Stimulated activated effector memory CD8-positive, alpha-beta T cell treated with anti-CD3 and anti-CD28 coated beads, Interleukin-12 subunit alpha, Interleukin-12 subunit beta, amount 100 ng/mL, for 72 hours (primary cell): Measurements from ENCODE around the gene CLEC10A.
"Not testable (repeated sequence)": the region's sequence is repeated elsewhere in the genome, so short reads cannot be mapped to it uniquely, and the experiment has no call there.

ENCODE experiments used
- ATAC-seq: fragments of 150-1000 bp; cut with Tn5 transposase; 2 replicates; pipeline ENCODE4 v1.10.0; 2021
- DNase-seq, 2 donors: peaks; one replicate each; pipeline ENCODE4 v3.0.0; 2021 to 2022; ENCODE audit warnings: low spot score in 2 of 2
- H3K27ac Mint-ChIP-seq: one replicate; pipeline ENCODE4 v1.8.0; 2022; ENCODE audit warnings: mild to moderate bottlenecking, mixed read lengths
- H3K36me3 Mint-ChIP-seq: one replicate; pipeline ENCODE4 v1.8.0; 2022; ENCODE audit warnings: mild to moderate bottlenecking, mixed read lengths
- H3K4me1 Mint-ChIP-seq: one replicate; pipeline ENCODE4 v1.8.0; 2022; ENCODE audit warnings: mixed read lengths
- H3K4me3 Mint-ChIP-seq: one replicate; pipeline ENCODE4 v1.8.0; 2022; ENCODE audit warnings: mild to moderate bottlenecking, mixed read lengths
- H3K9me3 Mint-ChIP-seq: one replicate; pipeline ENCODE4 v1.8.0; 2022; ENCODE audit warnings: mixed read lengths

Gene CLEC10A, protein sequence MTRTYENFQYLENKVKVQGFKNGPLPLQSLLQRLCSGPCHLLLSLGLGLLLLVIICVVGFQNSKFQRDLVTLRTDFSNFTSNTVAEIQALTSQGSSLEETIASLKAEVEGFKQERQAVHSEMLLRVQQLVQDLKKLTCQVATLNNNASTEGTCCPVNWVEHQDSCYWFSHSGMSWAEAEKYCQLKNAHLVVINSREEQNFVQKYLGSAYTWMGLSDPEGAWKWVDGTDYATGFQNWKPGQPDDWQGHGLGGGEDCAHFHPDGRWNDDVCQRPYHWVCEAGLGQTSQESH

DNA sequence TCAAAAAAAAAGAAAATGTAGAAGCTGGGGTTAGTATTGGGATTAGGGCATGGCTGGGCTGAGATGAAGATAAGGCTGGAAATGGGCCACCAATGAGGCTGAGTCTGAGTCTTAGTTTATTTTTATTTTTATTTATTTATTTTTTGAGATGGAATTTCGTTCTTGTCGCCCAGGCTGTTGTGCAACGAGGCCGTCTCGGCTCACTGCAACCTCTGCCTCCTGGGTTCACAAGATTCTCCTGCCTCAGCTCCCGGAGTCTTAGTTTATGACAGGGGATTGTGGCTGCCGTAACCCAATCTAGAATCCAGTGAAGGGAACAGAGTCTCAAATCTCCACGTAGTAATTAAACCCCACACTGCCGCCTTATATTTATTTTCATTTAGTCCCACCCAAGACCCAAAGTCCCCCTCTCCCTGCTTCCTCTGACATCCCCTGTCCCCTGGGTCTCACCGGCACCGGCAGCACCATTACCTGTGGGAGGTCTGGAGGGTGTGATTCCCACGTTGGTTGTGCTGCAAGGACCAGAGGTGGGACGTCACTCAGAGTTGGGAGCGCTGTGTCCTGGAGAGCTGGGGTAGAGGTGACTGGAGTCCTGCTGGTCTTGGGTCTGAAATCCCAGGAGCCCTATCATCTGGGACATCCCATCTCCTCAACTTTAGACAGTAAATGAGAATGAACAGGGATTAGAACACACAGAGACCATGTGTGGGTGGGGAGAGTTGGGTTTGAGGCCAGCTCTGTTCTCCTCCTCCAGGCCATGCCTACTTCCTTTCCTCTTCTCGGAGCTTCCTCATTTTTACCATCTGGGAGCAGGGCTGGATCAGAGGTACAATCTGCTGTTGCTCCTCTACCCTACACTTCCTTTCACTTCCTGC is at the start of gene CLEC10A:
Gene CLEC10A, minus strand, starts transcription at position 671 of the 875 bp plus-strand sequence. CDS start 1,439 bp downstream, outside the sequence.
- DNase-seq (no peak), ATAC-seq (no peak)
- Mint-ChIP-seq H3K4me1 (peaks cover 31% of the 10 kb centered on the region), H3K9me3 (no peaks in the 10 kb centered on the region), H3K36me3 (no peaks in the 10 kb centered on the region), H3K27ac (no peak within 1 kb of the TSS), H3K4me3 (no peak within 1 kb of the TSS)

DNA sequence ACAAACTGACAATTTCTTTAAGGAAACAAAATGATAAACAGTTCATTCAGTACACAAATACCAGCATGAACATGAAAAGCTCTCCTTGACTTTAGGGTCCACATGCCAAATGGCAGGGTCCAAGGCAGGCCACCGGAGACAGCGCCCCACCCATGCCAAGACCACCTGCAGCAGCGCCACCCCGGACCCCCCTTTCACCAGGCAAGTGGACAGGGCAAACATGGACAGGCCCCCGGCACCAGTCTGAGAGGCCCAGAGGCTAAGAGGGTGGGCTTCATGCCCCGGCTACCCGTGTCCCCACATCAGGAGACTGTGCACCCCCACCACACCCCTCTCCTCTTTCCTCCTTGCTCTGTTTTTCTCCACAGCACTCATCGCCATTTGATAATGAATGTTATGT is 49.3 kb upstream of the CLEC10A start:
- ATAC-seq = no peak
- H3K36me3 Mint-ChIP-seq = no peaks in the 10 kb centered on the region
- no peaks in the 10 kb centered on the region for H3K9me3 Mint-ChIP-seq
- H3K4me1 Mint-ChIP-seq = peaks cover 29% of the 10 kb centered on the region
- no peak for DNase-seq
- H3K27ac Mint-ChIP-seq = no peak overlapping the region
- H3K4me3 Mint-ChIP-seq = no peak overlapping the region

DNA sequence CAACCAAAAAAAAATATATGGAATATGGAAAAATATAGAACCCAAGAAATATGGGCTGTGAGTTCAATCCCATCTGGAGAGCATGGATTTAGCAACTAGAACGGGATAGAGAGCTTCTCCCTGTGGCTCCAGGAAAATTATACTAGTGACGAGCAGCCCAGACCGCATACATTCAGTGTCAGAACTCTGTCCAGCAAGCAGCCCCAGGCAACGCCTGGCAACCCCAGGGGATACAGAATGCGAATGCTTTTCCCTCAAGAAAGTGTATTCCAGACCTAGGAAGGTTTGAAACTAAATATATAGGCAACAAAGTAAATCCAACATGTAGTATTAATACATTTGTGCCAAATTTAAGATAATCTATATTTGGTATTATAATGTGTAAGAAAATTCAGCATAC is 48.1 kb upstream of the CLEC10A start:
- ATAC-seq (no peak), DNase-seq (no peak)
- Mint-ChIP-seq H3K4me1 (peaks cover 22% of the 10 kb centered on the region), H3K27ac (no peak overlapping the region), H3K9me3 (no peaks in the 10 kb centered on the region), H3K36me3 (no peaks in the 10 kb centered on the region), H3K4me3 (no peak overlapping the region)

DNA sequence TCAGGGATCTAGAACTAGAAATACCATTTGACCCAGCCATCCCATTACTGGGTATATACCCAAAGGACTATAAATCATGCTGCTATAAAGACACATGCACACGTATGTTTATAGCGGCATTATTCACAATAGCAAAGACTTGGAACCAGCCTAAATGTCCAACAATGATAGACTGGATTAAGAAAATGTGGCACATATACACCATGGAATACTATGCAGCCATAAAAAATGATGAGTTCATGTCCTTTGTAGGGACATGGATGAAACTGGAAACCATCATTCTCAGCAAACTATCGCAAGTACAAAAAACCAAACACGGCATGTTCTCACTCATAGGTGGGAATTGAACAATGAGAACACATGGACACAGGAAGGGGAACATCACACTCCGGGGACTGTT is 47.5 kb upstream of the CLEC10A start:
- not testable (repeated sequence) for DNase-seq, H3K27ac Mint-ChIP-seq, H3K4me3 Mint-ChIP-seq, H3K36me3 Mint-ChIP-seq, H3K9me3 Mint-ChIP-seq, ATAC-seq
- H3K4me1 Mint-ChIP-seq = peaks cover 16% of the 10 kb centered on the region

DNA sequence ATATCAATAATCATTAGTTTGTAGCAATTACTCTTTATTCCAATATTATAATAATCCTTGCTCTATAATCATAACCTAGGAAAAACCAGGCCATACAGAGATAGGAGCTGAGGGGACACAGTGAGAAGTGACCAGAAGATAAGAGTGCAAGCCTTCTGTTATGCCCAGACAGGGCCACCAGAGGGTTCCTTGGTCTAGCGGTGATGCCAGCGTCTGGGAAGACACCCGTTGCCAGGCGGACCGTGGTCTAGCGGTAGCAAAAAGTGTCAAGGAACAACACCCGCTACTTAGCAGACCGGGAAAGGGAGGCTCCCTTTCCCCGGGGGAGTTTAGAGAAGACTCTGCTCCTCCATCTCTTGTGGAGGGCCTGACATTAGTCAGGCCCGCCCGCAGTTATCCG is 46.3 kb upstream of the CLEC10A start:
- H3K4me1 Mint-ChIP-seq, H3K27ac Mint-ChIP-seq, ATAC-seq, H3K9me3 Mint-ChIP-seq, H3K4me3 Mint-ChIP-seq, H3K36me3 Mint-ChIP-seq, DNase-seq: not testable (repeated sequence)

DNA sequence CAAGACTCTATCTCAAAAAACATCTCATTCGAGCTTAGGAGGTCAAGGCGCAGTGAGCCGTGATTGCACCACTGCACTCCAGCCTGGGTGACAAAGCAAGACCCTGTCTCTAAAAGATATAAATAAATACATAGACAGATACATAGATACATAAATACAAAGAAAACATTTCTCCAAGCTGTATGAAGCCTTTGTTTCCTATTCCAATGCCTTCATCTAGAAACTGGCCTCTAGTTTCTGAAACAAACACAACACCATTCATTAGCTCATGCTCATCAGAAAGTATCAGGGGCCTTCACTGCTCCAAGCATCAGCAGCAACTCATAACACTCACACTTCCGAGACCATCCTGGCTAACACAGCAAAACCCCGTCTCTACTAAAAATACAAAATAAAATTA is 44.9 kb upstream of the CLEC10A start:
- no peak for DNase-seq
- Mint-ChIP-seq H3K4me1 (no peaks in the 10 kb centered on the region), H3K27ac (no peak overlapping the region), H3K4me3 (no peak overlapping the region), H3K9me3 (no peaks in the 10 kb centered on the region), H3K36me3 (no peaks in the 10 kb centered on the region)
- ATAC-seq = no peak

DNA sequence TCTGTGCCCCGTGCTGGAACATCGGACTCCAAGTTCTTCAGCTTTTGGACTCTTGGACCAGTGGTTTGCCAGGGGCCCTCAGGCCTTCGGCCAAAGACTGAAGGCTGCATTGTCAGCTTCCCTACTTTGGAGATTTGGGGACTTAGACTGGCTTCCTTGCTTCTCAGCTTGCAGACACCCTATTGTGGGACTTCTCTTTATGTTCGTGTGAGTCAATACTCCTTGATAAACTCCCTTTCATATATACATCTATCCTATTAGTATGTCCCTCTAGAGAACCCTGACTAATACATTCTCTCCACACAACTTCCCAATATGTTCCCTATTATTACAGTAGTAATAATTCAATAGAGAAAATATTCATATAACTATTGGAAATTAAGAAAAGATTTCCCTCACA is 43.8 kb upstream of the CLEC10A start:
- H3K4me3 Mint-ChIP-seq = no peak overlapping the region
- DNase-seq = no peak

DNA sequence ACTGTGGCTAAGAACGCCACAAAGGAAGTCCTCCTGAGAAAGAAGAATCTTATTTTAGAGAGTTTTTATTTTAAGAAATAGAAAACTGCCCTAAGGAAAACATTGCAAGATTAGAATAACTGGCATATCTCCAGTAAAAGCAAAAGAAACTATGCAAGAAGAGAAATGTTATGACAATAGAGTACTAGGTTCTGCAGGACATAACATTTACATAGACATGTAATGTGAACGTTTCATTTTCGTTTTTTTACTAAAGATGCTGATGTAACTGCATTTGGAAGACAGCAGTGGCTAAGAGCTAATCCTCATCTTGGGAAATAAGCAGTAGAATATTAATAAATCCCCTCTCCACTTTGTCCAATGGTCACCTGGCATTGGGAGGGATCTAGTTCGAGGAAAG is 42.3 kb upstream of the CLEC10A start:
- Mint-ChIP-seq H3K9me3 (no peaks in the 10 kb centered on the region), H3K27ac (no peak overlapping the region), H3K4me3 (no peak overlapping the region), H3K4me1 (no peaks in the 10 kb centered on the region), H3K36me3 (no peaks in the 10 kb centered on the region)
- no peak for DNase-seq
- no peak for ATAC-seq

More for the DNA sequence above, 43.8 kb upstream of the CLEC10A start:
- no peak overlapping the region for H3K27ac Mint-ChIP-seq
- H3K4me1 Mint-ChIP-seq = no peaks in the 10 kb centered on the region
- no peaks in the 10 kb centered on the region for H3K36me3 Mint-ChIP-seq
- no peaks in the 10 kb centered on the region for H3K9me3 Mint-ChIP-seq
- no peak for ATAC-seq

DNA sequence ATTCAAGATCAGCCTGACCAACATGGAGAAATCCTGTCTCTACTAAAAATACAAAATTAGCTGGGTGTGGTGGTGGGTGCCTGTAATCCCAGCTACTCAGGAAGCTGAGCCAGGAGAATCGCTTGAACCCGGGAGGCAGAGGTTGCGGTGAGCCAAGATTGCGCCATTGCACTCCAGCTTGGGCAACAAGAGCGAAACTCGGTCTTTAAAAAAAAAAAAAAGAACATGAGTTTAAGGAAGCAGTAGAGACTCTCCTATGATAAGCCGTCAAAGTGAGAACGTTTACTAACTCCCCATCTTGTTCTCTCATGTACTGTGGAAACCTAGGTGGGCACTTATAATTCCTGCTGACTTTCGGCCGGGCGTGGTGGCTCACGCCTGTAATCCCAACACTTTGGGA is 40.6 kb upstream of the CLEC10A start:
- not testable (repeated sequence) for H3K4me1 Mint-ChIP-seq, H3K27ac Mint-ChIP-seq, H3K9me3 Mint-ChIP-seq, H3K4me3 Mint-ChIP-seq, H3K36me3 Mint-ChIP-seq, DNase-seq, ATAC-seq

DNA sequence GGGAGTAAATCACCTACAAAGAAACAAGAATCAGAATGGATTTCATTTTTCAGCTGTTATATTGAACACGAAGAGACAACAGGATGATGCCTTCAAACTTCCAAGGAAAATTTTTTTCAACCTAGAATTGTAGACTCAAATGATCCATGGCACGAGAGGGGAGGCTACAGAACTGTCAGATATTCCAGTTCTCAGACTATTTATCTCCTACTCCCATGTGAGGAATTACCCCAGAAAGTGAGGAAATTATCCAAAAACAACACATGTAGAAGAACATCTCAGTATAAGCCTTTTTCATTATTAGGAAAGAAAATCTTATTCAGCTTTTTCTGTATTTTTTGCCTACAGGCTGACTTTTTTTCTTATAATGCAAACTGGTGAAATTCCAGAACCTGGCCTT is 40.1 kb upstream of the CLEC10A start:
- Mint-ChIP-seq H3K4me1 (no peaks in the 10 kb centered on the region), H3K27ac (no peak overlapping the region)
- no peak for DNase-seq

DNA sequence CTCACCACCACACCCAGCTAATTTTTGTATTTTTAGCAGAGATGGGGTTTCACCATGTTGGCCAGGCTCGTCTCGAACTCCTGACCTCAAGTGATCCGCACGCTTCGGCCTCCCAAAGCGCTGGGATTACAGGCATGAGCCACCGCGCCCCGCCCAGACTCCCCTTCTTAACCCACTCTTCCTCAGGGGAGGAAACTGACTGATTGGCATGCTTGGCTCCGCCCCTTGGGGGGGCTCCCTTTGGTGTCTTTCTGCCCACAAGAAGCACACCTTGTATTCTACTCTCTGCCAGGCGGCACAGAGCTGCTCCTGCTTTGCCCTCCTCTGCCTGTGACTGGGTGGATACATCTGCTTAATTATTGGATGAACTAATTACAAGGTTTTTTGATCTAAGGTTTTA is 39.3 kb upstream of the CLEC10A start:
- DNase-seq = no peak
- no peaks in the 10 kb centered on the region for H3K9me3 Mint-ChIP-seq
- no peaks in the 10 kb centered on the region for H3K4me1 Mint-ChIP-seq
- no peak for ATAC-seq
- H3K36me3 Mint-ChIP-seq = no peaks in the 10 kb centered on the region
- H3K27ac Mint-ChIP-seq = no peak overlapping the region
- H3K4me3 Mint-ChIP-seq = no peak overlapping the region

More for the DNA sequence above, 40.1 kb upstream of the CLEC10A start:
- no peak for ATAC-seq
- H3K36me3 Mint-ChIP-seq = no peaks in the 10 kb centered on the region
- no peak overlapping the region for H3K4me3 Mint-ChIP-seq
- H3K9me3 Mint-ChIP-seq = no peaks in the 10 kb centered on the region

DNA sequence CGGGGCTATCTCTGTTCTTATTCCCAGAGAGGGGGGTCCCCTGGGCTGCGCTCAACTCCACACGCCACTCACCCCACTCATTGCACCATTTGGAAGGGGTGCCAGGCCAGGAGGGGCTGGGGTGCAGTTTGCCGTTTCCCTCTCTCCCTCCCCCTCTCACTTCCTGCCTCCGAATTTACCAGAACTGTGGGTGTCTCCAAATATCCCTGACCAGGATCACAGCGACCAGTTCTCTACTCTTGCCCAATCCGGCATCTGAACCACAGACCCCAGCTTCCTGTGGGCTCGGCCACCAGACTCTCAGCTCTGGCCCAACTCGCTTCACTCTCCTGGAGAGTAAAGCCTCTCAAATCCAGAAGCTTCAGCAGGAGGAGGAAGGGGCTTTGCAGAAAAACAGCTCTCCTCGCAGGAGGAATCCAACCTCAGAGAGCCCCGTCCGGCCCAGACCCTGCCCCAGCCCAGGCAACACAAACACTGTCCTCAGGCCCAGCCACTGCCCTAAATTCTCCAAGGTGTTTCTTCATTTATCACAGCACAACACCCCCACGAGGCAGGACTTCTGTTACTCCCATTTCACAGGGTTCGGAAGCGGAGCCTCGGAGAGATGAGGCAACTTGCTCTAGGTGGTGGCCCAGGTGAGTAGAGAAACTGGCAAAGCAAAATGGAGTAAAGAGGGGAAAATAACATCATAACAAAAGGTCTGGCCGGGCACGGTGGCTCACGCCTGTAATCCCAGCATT is 35.0 kb upstream of the CLEC10A start:
- Mint-ChIP-seq H3K4me1 (peaks cover 5% of the 10 kb centered on the region), H3K36me3 (no peaks in the 10 kb centered on the region), H3K9me3 (no peaks in the 10 kb centered on the region), H3K4me3 (no peak overlapping the region), H3K27ac (no peak overlapping the region)
- no peak for ATAC-seq
- DNase-seq = no peak

DNA sequence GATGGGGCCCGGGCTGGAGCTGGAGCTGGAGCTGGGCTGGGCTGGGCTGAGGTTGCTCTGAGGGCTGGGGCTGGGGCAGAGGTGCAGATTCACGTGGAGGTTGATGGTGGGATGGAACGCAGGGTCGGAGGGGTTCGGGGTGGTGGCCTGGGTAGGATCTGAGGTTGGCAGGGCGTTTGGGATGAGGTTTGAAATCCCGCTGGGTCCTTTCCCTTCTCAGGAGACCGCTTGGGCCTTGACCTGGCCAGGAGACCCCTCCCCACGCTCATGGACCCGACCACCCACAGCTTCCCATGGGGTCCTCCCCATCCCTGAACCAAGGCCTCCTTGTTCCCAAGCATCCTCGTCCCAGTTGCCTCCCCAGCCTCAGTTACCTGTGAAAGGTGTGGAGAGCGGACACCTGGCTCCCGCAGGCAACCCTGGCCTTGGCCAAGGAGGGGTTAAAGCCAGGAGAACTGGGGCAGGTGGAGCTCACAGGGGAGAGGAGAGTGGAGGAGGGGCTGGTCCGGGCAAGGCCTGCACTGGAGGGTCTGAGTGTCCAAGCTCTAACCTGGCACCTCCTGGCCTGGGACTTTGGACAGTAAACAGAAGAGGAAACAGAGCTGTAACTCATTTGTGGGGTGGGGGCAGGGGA is 34.3 kb upstream of the CLEC10A start, which contains the start of gene ASGR2:
Gene ASGR2, minus strand, starts transcription at position 582 of the 634 bp plus-strand sequence. CDS start 582 bp downstream, outside the sequence.
- no peak for DNase-seq
- Mint-ChIP-seq H3K27ac (no peak within 1 kb of the TSS), H3K4me3 (no peak within 1 kb of the TSS), H3K36me3 (no peaks in the 10 kb centered on the region), H3K4me1 (peaks cover 11% of the 10 kb centered on the region), H3K9me3 (no peaks in the 10 kb centered on the region)
- no peak for ATAC-seq

DNA sequence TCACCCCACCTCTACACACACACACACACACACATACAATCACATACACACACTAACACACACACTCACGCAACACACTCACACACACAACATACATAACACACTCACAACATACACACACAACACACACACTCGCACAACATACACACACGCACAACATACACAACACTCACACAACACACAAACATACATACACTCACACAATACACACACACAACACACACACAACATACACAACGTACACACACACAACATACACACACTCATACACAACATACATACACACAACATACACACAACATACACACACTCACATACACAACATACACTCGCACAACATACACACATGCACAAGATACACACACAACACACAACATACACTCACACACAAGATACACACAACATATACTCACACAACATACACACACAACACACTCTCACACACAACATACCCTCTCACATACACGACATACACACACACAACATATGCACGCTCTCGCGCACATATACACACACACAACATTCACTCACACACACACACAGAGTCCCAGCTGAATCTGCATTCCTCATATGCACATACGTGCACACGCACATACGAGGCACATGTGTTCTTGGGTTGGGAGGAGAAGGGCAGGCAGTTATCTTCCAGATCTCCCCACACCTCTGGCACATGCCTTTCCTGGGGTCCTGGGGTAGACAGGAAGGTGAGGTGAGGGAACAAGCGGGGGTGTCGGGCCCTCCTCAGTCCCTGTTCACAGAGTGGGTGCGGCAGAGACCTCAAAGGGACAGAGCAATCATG is 33.4 kb upstream of the CLEC10A start:
- Mint-ChIP-seq H3K9me3 (no peaks in the 10 kb centered on the region), H3K4me1 (peaks cover 13% of the 10 kb centered on the region), H3K36me3 (no peaks in the 10 kb centered on the region), H3K4me3 (no peak overlapping the region), H3K27ac (no peak overlapping the region)
- no peak for ATAC-seq
- DNase-seq = no peak
